HG02981 (cell line): Measurements from ENCODE around the gene PNMA8B.
"Not testable (repeated sequence)": the region's sequence is repeated elsewhere in the genome, so short reads cannot be mapped to it uniquely, and the experiment has no call there.

Experiments used
- ATAC-seq: cut with Tn5 transposase; IDR thresholded peaks from one replicate; pipeline ENCODE4 v1.9.1; 2021; ENCODE audit warnings: mild to moderate bottlenecking, moderate library complexity; ENCODE audit not compliant: unreplicated experiment

PNMA8B gene

DNA sequence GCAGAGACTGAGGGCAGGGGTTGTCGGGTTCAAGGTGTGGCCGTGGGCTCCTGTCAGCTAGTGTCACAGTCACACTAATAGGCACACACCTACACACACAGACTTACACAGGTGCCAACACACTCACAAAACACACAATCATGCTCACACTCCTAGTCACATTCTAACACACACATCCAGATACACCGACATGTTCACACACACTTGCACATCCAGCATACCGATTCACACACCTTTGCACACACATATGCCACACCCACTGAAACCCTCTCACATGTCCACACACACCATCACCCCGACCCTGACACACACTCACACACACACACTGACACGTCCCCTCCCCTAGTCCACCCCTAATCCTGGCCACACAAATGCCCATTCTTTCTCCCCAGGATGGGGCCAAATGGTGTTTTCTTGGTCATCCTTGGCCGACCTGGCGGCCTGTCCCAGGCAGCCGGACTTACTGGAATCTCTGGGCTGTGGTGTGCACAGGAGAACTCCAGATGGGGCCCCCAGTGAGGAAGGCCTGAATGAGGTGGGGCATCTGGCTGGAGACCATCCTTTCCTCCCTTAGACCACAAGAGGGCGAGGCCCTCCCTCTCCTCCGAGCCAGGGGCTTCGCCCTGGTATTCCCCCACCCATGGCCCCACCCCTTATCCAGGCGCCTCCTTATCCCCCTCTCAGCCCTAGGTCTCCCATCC is 19.1 kb upstream of the PNMA8B start:
- no peak for ATAC-seq

DNA sequence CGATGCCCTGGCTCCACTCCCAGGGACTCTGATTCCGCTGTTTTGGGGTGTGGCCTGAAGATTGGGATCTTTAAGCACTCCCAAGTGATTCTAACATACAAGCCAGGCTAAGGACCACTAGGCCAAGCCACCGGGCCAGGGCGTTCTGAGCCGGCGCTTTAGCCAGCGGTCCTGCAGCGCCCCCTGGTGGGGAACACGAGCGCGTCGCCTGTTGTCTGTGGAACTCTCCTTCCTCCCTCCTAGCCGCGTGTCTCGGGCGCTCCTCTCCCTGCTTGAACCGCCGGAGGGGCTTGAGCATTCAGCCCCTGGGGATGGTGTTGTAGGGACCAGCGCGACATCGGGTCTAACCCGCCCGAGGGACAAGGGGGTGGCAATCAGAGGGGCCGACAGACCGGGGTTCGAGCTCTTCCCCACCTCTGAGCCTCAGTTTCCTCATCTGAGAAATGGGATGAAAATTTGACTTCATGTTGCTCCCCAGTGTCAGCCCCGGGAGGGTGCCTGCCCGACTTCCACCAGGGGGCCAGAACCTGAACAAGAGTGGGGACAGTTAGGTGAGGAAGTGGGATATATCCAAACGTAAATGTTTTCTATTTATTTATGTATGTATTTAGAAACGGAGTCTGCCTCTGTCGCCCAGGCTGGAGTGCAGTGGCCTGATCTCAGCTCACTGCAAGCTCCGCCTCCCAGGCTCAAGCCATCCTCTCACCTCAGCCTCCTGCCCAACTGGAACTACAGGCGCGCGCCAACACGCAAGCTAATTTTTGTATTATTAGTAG is 18.0 kb upstream of the PNMA8B start:
- no peak for ATAC-seq

DNA sequence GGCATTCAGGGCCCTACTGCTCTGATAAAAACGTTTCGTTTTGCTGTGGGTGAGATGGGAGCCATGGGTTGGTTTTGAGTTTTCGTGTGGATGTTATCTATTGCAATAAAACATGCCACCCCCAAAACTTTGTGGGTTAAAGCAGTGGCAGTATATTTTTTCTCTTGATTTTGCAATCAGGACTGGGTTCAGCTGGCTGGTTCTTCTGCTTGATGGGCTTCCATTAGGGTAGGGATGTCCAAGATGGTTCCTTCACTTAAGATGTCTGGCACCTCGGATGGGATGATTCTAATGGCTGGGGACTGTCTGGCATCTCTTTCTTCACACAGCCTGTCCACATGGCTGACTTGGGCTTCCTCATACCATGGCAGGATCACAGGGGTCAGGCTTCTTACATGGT is 15.6 kb upstream of the PNMA8B start:
- no peak for ATAC-seq

DNA sequence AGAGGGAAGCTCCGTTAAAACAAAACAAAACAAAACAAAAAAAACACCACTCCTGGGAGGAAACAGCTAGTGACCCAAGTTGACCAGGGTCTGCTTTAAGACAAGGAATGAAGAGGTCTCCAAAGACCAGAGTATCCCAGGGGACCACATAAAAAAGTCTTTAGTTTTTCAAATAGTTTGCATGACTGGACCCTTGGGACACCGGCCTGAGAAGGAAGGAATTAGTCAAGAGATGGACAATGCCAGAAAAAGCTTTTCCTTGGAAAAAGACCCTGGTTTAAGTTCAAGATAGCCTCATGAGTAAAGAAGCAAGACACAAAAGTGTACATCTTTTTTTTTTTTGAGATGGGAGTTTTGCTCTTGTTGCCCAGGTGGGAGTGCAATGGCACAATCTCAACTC is 12.5 kb upstream of the PNMA8B start:
- ATAC-seq = no peak

DNA sequence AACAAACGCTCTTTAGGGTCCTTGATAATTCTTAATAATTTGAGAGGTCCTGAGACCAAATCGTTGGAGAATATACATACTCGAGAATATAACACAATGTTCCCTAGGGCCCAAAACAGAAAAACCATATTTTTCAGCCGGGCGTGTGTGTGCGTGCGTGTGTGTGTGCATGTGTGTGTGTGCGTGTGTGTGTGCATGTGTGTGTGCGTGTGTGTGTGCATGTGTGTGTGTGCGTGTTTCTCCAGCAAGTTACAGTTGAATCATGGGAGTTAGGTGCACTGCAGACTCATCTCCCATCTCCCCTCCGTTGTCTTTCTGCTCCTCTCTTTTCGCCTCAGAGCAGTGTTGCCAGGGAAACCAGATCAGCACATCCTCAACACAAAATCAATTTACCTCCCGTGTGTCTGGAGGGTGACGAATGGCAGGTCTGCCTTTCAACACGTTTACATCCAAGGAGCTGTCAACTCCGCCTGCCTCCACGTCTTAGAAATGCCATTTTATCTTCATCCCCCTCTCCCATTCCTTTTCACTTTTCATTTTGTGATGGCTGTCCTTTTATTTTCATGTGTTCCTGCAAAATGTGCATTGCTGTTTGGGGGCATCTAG is 8.3 kb upstream of the PNMA8B start:
- no peak for ATAC-seq

DNA sequence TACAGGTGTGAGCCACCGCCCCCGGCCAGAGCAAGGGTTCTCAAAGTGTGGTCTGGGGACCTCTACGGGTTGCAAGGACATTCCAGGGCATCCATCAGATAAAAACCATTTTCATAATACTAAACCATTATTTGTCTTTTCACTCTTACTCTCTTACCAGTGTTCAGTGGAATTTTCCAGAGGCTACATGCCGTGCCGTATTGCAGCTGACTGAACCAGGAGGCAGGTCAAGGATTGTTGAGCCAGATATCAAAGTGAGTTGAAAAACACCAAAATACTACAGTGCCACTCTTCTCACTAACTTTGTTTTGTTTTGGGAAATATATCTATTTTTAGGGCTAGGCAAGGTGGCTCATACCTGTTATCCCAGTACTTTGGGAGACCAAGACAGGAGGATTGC is 7.2 kb upstream of the PNMA8B start:
- ATAC-seq = no peak

DNA sequence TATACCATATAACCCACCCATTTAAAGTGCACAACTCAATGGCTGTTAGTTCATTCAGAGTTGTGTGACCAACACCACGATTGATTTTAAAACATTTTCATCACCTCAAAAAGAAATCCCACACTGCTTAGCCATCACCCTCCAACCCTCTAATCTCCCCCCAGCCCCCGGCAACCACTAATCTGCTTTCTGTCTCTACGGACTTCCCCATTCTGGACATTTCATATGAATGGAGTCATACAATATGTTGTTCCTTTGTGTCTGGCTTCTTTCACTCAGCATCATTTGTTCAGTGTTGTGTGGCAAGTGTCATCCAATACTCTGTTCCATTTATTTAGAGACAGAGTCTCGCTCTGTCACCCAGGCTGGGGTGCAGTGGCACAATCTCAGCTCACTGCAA is 4.0 kb upstream of the PNMA8B start:
- ATAC-seq = no peak

DNA sequence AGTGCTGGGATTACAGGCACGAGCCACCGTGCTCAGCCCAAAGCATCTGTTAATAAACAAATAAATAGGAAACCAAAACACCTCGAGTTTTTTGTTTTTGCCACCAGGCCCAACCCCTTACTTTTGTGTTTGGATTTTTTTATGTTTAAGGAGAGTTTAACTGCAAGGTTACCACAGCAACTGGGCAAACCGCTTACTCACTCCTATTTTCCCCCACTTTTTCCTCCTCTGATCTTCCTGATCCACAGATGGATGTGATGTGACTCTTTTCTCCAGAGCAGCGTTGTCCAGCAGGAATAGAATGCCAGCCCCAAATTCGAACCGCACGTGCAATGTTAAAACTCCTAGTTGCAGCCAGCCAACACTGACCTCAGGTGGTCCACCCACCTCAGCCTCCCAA is 2.1 kb upstream of the PNMA8B start:
- ATAC-seq = no peak

DNA sequence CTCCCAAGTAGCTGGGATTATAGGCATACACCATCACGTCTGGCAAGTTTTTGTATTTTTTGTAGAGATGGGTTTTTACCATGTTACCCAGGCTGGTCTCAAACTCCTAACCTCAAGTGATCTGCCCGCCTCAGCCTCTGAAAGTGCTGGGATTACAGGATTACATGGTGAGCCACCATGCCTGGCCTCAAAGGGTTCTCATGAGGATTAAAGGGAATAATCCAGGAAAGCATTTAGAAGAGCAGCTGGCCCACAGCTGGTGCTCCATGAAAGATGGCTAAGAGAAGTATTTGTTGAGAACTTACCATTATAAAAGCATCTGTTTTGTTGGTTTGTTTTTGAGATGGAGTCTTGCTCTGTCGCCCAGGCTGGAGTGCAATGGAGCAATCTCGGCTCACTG is 1.2 kb upstream of the PNMA8B start:
- ATAC-seq = not testable (repeated sequence)

DNA sequence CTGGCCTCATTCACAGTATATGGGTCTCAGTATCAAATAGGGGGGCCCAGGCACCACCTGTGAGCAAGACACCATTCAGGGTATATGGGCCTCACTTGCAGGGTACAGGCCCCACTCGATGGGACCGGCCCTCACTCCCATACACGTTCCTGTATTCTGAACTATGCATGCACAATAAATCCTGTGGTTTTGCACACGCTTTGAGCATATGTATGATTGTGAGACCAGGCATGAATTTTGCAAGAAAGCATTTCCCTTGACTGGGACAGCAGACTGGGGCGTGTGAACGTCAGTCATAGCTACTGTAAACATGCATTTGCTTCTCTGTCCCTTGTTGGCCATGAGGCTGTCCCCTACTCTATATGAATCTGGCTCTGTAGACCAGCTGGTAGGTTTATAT is 637 bp upstream of the PNMA8B start:
- no peak for ATAC-seq

DNA sequence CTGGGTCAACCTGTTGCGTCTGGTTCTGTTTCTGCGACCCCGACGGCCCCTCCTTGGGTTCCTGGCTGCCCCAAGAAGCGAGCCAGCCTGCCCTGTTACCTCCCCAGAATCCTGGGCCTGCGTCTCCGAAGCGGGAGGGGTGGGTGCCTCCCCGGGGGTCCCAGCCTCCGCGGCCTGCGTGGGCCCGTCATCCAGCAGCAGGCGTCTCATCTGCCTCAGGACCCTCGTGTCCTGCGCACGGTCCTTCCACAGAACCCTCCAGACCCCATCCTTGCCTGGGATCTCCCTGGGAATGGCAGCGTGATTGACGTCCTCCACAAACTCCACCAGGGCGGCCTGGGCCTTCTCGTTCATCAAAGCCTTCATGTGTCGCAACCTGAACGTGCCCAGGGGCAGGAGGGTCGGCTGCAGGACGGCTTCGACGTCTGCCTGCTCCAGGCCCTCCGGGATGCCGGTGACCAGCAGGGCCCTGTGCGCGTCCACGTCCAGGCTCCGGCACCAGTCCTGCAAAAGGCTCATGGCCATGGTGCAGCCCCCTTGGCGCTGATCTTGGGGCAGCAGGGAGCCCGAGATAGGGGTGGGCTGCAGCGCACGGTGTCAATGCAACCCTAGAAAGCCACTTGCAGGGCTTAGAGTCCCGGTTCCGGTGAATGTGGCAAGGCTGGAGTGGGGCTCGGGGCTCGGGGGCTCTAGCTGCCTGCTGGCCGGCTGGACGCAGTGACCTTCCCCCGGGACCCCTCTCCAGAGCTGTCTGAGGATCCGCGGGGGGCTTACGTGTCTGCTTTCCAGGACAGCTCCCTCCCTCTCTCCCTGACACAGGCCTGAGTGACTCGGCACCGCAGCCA is 504 bp downstream of the PNMA8B start:
- no peak for ATAC-seq

DNA sequence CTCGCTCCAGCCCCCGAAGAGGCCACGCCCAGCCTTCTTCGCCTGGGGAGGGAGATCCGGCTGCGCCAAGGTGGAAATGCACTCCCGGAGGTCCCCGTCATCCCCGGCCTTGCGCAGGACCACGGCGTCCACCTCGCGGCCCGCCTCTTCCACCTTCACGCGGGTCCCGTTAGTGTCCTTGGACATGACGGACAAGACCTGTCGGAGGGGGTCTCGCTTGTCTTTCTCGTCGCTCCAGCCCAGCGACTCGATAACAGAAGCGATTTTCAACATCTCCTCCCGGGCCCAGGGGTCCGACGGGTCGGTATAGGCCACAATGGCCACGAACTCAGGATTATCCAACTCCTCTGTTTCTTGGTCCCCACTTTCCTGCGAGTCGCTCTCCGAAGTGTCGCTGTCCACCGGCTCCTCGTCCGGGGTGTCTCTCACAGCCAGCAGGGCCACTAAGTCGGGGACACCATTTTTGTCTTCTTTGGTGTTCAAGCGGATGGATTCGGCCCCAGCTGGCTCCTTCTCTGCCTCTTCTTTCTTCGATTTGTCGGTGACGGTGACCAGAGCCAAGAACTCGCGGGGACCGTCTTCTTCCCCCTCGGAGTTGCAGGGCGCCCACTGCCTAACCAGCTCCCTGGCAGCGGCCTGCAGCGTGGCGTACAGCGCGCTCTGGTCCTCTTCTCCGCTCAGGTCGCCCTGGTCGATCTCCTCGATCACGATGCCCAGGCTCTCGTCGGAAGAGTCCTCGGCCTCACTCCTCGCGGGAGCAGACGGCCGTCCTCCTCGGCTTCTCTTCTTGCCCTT is 1.3 kb downstream of the PNMA8B start:
- no peak for ATAC-seq

DNA sequence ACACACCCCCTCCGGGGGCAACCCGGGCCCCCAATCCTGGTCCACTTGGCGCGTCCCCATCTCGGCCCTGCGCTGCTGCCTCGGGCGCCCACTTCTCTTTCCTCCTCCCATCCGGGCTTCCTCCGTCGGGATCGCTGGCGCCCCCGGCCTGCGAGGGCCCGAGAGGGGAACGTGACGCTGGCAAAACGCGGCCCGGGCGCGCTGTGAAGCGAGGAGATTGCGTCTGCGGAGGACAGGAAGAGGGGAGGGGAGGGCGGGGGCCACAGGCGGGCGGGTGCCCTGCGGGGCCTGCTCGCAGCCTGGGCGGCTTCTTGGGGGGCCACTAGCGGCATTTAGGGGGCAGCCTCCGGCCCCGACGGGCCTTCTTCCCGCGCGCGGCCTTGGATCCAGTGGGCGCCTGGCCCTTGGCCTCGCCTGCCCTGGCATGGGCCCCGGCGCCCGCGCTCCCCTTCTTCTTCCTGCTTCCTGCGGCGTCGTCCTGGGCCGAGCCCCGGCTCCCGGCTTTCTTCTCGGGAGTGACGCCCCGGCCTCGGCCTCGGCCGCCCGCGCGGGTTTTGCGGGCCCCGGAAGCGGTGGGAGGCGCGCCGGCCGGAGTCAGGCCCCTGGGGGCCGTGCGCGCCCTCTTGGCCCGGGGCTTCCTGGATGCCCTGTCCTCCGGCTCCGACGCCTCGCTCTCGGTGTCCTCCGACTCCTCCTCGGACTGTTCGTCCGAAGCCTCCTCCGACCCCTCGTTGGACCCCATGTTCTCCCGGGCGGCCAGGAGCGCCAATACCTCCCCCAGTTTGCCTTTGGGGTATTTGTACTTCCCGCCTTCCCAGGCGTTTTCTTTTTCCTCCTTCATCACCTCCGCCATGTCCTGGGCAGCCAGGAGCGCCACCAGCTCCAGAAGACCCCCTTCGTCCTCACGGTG is 2.2 kb downstream of the PNMA8B start:
- no peak for ATAC-seq

DNA sequence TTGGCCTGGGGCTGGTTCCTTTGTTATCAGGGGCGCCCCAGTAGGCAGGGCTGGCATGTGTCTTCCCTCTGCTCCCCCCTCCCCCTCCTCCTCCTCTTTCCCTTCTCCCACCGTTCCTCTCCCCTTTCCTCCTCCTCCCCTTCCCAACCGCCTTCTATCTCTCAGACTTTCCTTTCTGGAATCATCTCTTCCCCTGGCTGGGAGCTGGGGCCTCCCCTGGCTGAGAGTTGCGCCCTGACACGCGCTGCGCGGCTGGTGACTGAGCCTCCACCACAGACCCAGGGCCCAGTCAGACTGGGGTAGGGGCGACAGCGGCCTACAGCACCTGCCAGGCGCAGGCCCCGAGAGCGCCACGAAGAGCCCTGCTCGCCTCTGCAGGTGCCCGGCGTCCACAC is 2.8 kb downstream of the PNMA8B start:
- no peak for ATAC-seq

DNA sequence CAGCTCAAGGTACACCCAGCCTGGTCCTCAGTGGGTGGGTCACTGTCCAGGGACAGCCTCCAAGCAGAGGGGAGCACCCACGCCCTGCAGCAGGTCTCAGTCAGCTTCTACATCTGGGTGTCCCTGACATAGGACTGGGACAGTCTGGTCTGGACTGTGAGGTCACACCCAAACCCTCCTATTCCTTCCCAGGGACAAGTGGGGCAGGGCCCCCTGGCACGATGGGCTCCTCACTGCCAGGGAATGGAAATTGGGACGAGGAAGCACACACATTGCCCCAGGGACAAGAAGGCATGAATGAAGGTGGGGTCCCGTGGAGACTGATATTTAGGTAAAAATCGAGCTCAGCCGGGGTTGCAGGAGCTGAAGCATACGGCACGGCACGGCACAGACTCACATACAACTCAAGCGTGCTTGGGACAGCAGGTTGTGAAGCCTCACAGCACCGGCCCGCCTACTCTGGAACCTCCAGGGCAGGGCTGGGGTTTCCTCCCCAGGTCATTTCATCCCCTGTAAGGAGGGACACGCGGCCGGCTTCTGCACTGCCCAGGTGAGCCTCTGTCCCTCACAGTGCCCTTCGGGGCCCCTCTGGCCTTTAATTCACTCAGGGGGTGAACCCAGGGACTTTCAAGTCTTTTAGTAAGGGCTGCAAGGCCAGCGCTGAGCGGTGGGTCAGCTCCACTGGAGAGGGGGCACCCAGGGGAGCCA is 3.5 kb downstream of the PNMA8B start:
- ATAC-seq = no peak

DNA sequence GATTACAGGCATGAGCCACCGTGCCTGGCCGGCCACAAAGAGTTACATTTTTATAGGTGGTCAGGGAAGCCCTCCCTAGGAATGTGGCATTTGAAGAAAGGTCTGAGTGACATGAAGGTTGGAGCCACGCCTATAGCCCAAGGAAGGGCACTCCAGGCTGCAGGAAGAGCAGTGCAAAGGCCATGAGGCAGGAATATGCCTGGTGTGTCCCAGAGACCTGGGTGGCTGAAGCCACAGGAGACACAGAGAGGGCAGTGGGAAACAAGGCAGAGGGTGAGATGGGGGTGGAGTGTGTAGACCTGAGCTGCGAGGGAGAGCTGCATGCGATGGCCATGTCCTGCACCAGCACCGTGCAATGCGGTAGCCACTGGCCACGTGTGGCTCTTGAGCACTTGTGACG is 4.9 kb downstream of the PNMA8B start:
- ATAC-seq = no peak

DNA sequence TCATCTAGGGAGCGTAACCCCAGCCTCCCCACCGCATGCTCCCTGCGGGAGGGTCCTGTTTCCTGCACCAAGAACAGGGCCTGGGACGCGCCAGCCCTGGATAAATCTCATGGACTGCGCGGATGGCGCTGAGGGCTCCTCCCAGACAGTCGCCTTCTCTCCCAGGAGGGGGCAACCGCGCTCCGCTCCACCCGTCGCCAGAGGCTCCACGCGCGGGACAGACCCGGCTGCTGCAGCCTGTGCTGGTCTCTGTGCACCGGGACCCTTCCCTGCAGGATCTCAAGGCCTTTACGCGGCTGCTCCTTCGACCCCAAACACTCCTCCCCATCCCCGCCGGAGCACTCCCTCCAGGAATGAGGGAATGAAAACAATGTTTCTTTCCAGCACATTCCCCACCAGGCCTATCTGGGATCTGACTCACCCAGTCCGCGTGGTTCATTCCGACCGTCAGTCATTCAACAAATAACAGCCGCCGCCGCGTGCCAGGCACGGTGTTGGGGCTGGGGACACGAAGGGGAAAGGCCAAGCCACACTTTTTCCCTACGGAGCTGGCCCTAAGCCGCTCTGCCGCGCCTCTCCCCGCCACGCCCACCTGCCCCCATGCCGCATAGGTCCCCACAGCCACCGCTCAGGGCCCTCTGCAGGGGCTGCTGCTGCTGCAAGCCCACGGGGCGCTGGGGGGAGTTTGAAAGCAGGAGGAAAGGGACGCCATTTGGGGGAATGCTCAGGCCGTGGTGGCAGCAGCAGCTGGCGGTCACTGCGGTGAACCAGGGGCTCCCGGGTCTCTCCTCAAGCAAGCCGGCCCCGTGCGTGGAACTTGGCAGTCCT is 6.0 kb downstream of the PNMA8B start:
- ATAC-seq = no peak

DNA sequence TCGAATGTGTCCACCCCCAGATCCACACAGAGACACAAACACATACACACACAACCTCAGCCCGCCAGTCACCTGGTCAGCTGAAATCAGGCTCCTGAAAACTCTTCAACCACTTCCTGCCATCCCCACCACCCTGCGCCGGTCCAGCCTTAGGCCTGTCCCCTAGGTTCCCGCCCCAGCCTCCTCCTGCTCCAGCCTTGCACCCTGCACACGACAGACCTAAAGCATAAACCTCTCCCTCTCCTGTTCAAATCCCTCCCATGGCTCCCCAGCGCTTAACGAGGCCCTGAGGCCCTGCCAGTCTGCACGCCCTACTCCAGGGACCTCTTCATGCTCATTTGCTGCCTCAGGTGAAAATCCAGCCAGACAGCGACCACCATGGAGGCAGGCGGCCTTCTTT is 7.1 kb downstream of the PNMA8B start:
- no peak for ATAC-seq
